Stimulated activated CD8-positive, alpha-beta memory T cell treated with anti-CD3 and anti-CD28 coated beads, Interleukin-15, amount 100 ng/mL, for 4 hours (primary cell): ENCODE data around the gene STK33.

Experiments used
- DNase-seq, 2 donors: peaks; one replicate each; pipeline ENCODE4 v3.0.0-alpha.2; 2020; ENCODE audit warnings: low read depth in 2 of 2

The STK33 gene

GRCh38 chr11:8603696-8604077 lies 9.7 kb upstream of the STK33 start:
- no peak for DNase-seq

- DNase-seq: no peak
Measured at GRCh38 chr11:8601376-8602133, 7.5 kb upstream of the STK33 start.

- DNase-seq: no peak
Measured at GRCh38 chr11:8598506-8598905, 4.5 kb upstream of the STK33 start.

GRCh38 chr11:8597182-8597581 lies 3.2 kb upstream of the STK33 start:
- DNase-seq: no peak

- DNase-seq: no peak
Measured at GRCh38 chr11:8596504-8597046, 2.5 kb upstream of the STK33 start.

- no peak for DNase-seq
Measured at GRCh38 chr11:8593455-8593854, 573 bp downstream of the STK33 start.

DNA sequence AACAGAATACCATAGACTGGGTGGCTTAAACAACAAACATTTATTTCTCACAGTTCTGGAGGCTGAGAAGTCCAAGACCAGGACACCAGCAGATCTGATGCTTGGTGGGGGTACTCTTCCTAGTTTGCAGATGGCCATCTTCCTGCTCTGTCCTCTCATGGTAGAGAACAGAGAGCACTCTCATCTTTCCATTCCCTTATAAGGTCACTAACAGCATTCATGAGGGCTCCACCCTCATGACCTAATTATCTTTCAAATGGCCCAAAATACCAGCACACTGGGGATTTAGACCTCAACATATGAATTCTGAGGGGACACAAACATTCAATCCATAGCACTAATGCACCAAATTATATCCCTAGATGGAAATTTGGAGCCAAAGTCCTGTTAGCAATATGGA lies 6.1 kb downstream of the STK33 start:
- DNase-seq: no peak

GRCh38 chr11:8586805-8587204 lies 7.2 kb downstream of the STK33 start:
- DNase-seq: no peak

DNA sequence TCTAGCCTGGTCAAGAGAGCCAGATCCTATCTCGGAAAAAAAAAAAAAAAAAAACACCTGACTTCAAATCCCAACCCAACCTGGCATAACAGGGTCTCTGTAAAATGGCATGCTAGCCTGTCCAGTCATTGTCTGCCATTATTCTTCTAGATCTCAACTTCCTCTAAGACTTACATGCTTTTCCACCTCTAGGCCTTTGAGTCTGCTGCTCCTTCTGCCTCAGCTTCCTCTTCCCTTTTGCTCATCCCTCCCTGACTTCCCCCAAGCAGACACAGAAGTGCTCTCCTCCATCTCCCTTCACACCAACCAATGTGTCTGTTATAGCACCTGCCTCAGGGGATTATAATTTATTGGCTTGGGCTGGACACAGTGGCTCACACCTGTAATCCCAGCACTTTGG lies 7.8 kb downstream of the STK33 start:
- DNase-seq: no peak

DNA sequence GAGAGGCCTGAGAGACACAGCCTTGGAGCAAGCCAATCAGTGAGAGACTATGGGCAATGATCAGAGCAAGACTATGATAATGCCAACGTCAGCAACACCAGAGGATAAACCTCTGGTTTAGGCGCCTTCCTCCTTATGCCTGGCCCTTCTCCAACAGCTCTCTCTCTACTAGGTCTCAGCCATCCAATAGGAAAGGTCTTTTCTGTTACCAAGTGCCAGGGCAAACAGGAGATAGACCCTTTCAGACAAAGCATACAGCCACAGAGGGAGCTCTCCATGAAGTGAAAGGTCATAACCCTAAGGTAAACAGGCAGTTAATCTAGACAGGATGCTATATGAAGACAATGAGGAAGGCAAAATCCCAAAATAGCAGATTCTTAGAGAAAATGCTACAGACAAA lies 9.5 kb downstream of the STK33 start:
- DNase-seq: no peak

DNA sequence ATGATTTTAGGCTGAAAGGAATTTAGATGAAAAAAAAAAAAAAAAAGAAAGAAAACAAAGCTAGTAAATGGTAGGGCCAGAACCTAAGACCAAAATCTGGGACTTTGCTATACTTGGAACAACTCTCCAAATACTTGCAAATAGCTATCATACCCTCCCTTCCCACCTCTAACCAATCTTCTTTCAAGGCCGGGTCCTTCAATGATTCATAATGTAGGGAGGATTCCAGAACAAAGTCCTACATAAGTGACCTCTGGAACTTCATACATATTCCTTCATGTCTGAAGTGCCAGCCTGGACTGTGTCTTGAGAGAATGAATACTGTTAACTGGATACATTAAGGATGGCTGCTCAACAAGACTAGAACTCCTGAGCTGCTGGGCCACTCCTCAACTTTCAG lies 9.9 kb downstream of the STK33 start:
- no peak for DNase-seq

- DNase-seq: no peak
Measured at GRCh38 chr11:8581300-8581699, 12.7 kb downstream of the STK33 start.

DNA sequence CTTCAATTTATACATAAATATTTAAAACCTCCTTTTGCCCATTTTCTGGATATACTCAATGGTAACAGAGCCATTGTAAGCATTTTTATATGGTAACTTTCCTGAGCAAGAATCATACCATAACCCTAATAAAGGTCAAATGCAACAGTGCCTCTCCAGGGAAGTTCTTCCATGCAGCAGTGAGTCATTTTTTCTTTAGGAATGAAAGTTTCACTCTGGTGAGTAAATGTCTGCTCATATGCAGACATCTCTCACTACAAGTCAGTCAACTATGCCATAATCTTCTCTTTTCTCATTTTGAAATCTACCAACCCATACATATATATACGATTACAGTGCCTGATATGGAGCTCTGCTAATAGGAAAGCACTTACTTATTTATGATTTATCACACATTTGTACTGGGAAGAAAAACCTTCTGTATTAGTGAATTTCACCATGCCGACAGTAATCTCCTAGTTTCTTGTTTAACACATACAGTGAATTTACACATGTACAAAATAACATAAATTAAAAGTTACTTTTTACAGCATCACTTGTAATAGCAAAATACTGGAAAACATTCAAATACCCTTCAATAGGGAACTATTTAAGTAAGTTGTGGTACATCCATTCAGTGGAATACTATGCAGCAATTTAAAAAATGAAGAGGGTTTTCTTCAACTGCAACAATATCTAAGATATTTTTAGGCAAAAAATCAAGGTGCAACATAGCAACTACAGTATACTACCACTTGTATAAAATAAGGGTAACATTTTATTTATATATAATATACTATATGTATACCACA lies 16.0 kb downstream of the STK33 start:
- DNase-seq: no peak

DNA sequence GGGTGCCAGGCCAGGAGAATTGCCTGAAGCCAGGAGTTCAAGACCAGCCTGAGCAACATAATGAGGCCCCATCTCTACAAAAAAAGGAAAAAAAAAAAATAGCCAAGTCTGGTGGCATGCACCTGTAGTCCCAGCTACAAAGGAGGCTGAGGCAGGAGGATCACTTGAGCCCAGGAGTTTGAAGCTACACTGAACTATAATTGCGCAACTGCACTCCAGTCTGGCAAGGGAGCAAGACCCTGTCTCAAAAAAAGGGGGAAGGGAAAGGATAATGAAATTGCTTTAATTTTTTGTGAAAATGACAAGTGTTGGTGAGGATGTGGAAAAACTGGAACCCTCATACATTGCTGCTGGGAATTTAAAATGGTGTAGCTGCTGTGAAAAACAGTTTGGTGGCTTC lies 19.2 kb downstream of the STK33 start:
- DNase-seq: no peak

- no peak for DNase-seq
Measured at GRCh38 chr11:8573777-8574176, 20.3 kb downstream of the STK33 start.

GRCh38 chr11:8567602-8568198 lies 26.3 kb downstream of the STK33 start:
- DNase-seq: no peak

DNA sequence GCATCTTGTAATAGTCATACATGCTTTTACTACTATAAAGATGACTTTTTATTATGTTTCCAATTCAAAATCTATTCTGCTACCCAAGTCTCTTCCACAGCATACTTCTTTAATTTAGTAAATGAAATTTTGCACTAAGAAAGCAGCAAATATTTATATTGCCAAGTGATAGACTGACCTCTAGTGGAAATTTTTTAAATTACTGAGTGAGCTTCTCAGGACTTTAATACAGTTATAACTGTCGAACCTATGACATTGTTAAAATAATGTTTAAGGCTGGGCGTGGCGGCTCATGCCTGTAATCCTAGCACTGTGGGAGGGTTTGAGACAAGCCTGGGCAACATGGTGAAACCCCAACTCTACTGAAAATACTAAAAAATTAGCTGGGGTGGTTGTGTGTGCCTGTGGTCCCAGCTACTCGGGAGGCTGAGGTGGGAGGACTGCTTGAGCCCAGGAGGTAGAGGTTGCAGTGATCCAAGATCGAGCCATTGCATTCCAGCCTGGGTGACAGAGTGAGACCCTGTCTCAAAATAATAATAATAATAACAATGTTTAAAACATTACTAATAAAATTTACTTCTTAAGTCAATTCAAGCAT lies 27.3 kb downstream of the STK33 start:
- no peak for DNase-seq

GRCh38 chr11:8564526-8564925 lies 29.5 kb downstream of the STK33 start:
- no peak for DNase-seq

DNA sequence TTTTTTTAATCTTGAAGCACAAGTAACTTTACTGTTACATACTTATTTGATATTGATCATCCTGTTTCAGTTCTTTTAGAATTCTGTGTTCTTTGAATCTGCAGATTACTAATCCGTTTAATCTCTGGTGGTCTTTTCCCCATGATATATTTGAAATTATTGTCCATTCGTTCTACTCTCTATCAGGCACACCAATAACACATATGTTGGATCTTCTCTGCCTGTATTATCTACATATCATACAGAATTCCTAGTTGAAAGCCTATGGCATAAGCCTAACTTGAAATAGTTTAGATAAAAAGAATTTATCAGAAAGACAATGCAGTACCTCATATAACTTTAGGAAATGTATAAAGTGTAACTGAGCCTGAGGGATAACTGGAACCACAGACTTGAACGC lies 32.6 kb downstream of the STK33 start:
- DNase-seq: no peak

DNA sequence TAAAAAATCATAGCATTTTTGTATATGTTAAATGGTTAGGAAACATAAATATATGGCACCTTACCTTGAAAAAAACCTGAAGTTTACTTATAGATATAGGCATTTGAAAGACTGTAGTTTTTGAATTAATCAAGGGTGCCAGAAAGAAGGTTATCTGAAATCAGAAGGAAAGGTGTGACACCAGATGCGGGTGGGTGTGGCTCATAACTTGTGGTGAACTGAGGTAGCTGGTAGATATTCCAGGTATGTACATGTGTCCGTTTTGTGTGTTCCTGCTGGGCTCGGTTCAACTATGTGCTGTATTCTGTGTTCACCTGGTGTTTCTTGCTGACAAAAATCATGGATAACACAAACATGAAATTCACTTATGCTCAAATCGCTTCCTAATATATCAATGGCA lies 35.6 kb downstream of the STK33 start:
- DNase-seq: no peak

DNA sequence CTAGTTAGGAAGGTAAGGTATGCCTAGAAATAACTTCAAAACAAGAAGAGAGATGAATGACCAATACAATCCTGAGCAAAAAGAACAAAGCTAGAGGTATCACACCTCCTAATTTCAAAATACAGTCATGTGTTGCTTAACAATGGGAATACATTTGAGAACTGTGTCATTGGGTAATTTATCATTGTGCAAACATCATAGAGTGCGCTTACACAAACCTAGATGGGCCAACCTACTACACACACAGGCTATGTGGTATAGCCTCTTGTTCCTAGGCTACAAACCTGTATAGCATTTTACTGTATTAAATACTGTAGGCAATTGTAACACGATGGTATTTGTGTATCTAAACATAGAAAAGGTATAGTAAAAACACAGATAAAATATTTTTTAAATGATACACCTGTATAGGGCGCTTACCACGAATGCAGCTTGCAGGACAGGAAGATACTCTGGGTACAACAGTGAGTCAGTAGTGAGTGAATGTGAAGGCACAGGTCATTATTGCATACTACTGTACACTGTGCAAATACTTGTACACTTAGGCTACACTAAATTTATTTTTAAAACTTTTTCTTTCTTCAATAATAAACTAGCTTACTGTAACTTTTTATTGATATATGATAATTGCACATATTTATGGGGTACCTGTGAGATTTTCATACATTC lies 48.2 kb downstream of the STK33 start:
- DNase-seq: no peak

- DNase-seq: no peak
Measured at GRCh38 chr11:8544807-8545206, 49.2 kb downstream of the STK33 start.
